ENCODE data around the gene KIF21B.
"Not testable (repeated sequence)": the region's sequence is repeated elsewhere in the genome, so short reads cannot be mapped to it uniquely, and the experiment has no call there.

Gene KIF21B

DNA sequence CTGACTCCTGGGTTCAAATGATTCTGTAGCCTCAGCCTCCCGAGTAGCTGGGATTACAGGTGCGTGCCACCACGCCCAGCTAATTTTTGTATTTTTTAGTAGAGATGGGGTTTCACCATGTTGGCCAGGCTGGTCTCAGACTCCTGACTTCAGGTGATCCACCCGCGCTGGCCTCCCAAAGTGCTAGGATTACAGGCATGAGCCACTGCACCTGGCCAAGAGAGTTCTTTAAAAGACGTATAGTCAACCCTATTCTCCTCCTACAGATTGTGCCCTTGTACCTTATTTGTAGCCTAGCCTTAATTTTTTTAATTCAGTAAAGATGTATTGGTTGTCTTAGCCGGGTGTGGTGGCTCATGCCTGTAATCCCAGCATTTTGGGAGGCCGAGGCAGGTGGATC is 93.2 kb downstream of the KIF21B start:
- DNase-seq: not testable (repeated sequence)

DNA sequence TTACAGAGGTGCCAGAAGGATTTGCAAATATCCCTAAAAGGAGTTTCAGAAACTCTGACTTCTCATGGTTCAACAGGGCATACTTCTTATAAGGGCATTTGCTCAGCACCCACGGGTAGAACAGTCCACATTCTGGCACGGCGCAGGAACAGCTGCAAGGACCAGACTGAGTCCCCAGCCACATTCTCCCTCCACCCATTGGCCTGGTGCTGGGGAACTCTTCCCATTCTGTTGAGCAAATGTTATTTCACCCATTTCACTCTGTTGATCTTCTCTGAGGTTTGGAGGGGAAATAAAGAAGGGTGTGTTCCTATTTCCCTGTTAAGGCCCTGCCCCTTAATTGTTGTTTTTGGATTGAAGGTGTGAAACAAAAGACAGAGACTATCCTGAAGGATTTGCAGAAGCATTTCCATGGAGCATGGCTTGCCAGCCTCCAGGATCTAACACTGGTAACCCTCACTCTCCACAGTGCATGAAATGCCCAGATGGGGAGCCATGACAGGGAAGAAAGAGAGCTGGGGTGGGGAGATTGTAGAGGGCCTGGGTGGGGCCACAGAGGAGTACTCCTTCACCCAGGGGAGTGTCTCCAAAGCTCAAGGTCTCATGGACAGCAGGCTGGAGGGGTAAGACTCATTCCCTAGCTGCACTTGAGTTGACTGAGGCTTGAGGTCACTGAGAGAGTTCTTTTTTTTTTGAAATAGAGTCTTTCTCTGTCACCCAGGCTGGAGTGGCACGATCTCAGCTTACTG is 93.8 kb downstream of the KIF21B start:
- DNase-seq: no peak

DNA sequence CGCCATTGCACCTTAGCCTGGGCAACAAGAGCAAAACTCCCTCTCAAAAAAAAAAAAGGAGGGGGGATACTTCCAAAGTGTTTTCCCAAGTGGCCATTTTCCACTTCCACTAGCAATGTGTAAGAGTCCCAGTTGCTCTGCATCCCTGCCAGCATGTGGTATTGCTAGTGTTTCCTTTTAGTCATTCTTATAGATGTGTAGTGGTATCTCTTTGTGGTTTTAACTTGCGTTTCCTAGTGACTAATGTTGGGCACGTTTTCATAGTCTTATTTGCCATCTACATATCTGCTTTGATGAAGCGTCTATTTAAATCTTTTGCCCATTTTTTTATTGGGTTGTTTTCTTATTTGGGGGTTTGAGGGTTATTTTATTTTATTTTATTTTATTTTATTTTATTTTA is 97.7 kb downstream of the KIF21B start:
- DNase-seq: no peak

DNA sequence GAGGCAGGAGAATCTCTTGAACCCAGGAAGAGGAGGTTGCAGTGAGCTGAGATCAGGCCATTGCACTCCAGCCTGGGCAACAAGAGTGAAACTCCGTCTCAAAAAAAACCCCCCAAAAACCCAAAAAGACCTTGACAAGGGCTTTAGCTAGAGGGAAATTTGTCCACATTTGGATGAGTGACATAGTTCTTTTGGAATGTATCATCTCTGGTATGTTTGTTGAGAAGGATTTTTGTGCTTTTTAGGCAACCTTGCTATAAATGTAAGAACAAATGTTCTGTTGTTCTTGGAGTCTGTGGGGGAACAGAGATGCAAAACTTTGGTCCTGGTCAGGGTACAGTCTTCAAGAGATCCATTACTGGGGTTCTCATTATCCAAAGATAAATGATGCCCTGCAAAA is 99.9 kb downstream of the KIF21B start:
- DNase-seq: no peak

DNA sequence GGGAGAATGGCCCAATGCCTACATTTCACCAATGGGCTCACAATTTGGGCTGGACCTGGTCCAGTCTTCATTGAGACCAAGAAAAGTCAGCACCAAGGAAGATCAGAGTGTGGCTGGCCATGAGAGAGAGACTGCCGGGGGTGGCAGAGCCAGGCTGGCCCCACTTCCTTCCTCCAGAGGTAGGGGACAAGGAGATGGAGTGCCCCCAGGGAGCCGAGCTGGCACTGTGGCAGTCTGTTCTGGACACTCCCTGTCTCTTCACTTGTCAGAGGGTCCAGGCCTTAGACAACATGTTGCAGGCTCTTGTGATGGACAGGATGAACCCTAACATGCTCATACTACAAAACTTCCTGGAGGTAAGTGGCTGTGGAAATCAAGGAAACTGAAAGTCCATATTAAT is 101.1 kb downstream of the KIF21B start:
- DNase-seq: no peak

DNA sequence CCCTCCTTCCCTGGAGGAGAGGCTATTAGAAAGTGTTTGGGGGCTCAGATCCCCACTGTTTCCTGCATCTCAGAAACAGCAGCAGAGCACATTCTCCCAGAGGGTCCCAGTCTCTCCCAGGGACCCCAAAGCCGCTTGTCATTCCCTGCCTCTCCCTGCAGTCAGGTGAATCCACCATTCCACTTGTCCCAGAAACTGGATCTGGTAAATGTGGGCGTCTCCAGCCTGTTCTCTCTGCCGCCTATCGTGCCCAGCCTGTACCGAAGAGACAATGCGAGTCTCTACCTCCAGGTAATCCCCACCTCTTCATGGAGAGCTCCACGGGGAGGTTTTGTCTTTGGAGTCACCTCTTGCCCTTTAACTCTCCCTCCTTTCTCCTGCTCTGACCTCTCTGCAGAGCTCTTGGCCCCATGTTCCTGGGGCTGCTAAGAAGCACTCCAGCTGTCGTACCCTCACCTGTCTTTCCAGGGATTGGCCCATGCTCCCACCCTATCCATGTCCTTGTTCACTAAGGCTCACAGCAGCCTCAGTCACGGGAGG is 101.9 kb downstream of the KIF21B start:
- no peak for DNase-seq

Data from stimulated activated CD4-positive, alpha-beta T cell treated with anti-CD3 and anti-CD28 coated beads, Interleukin-1b, Interleukin-23, amount 100 ng/mL, for 48 hours (primary cell).